NCI-H774 (cell line): ENCODE results near the gene SPINK13.
"Not testable (repeated sequence)": the region's sequence is repeated elsewhere in the genome, so short reads cannot be mapped to it uniquely, and the experiment has no call there.

Experiments
- DNase-seq: peaks from one replicate; lab custom pipeline; 2025; lab: John Stamatoyannopoulos, UW

SPINK13 gene, protein sequence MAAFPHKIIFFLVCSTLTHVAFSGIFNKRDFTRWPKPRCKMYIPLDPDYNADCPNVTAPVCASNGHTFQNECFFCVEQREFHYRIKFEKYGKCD

DNA sequence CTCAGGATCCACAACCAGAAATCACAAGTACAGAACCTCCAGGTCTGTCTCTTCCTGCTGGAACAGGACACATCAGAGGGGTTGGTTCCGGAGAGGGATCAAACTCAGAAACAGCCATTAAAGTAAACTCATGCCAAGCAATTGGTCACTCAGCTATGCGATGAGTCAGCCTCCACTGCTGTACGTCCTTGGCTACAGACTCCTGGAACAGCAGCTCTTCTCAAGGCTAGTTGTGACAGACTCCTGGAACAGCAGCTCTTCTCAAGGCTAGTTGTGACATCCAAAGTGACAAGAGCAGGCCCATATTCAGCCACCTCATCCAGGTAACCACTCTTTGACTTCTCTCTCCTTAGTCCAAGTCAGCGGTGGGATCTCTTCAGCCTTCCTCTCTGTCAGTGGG is at the start of gene SPINK13:
Gene SPINK13, plus strand, starts transcription at position 229 of the 400 bp plus-strand sequence. CDS start 1,279 bp downstream, outside the sequence.
- DNase-seq = no peak

DNA sequence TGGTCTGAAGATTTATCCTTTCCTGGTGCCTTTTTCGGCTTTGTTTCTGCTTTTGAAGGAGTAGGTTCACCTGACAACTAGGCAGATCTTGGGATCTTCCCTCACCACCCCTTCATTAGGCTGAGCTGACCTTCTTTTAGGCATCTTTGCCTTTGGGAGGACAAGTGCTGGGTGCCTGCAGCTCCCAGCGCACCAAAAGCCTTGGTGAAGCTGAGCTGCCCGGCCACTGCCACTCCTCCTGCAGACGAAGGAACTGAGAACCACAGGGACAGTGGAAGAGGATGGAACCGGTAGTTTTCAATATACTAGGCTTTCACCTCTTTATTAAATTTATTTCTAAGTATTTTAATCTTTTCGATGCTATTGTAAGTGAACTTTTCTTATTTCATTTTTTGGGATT is 47.1 kb upstream of the SPINK13 start:
- DNase-seq = no peak

DNA sequence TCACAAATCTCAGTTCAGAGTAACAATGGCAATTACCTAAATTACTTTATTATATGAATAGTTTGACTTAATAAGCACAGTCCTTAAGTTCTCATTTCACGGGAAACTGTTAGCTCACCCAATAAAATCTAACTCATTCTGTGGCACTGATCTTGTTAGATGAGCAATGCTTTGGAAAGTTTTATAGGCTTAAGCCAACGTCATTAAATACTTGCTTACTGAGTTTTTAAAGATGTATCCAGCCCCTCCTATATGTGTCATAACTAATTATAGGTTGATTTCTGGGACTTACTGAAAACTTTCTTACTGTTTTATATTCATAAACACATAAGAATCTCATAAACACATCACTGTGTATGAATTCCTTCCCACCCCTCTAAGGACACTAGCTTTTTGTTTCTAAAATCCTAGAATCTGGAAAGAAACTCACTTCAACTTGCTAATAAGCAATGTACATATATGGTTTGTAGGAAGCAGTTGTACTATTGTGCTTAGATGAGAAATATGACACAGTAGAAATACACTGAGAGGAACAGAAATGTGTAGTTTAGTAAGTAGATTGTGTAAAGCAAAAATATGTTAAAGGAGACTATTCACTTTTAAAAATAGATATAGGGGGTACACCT is 44.4 kb upstream of the SPINK13 start:
- no peak for DNase-seq

DNA sequence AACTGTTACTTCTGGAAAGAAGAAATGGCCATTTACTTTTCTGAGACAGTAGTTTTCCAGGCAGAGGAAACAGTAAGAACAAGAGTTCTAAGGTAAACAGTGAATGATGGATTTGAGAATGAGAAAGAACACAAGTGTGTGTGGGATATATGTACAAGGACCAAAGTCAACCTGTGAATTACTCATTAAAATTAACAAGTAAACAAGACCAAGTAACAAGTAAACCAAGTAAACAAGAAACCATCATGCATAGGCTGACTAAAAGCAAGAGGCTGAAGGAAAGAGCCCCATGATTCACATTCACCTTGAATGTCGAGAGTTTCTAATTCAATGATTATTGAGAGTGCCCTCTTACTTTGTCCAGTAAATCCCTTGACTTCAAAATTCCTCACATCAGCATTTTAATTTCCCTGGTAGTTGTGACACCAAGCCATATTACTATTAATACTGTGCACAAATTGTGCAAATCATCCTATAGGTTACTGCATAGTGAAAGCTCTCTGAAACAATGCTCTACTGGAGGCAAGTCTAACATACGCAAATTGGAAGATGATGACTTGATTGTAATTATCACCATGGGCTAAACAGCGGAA is 40.1 kb upstream of the SPINK13 start:
- DNase-seq = no peak

DNA sequence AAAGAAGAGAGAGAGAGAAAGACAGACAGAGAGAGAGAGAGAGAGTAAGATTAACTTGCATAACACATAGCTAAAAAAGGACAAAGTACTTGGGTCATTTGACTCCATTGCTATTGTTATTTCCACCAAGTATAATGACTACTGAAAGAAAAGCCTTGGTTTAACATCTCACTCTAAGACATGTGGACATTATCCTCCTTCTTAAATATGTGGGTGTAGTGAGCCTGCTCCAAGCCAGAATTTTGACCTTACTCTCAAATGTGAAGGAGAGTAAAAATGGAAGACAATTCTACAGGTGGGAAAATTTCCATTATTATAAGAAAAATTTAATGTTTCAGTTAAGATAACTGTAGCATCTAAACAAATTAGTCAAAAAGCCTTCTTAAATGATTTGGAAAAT is 38.8 kb upstream of the SPINK13 start:
- DNase-seq = no peak

DNA sequence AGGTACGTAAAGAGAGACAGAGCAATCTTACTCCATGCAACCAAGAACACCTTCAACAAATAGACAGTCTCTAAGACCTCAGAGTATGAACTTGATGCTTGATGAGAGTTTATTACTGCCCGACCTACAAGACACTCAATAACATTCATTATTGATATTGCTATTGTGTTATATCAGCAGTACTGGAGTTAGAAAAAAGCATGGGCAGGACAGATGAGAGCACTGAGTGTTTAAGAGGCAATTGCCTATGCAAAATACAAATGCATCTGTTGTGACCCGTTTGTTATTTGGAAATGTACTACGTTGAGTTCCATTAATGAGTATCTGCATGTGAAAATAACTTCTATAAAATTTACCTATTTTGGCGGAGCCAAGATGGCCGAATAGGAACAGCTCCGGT is 38.4 kb upstream of the SPINK13 start:
- DNase-seq = no peak

DNA sequence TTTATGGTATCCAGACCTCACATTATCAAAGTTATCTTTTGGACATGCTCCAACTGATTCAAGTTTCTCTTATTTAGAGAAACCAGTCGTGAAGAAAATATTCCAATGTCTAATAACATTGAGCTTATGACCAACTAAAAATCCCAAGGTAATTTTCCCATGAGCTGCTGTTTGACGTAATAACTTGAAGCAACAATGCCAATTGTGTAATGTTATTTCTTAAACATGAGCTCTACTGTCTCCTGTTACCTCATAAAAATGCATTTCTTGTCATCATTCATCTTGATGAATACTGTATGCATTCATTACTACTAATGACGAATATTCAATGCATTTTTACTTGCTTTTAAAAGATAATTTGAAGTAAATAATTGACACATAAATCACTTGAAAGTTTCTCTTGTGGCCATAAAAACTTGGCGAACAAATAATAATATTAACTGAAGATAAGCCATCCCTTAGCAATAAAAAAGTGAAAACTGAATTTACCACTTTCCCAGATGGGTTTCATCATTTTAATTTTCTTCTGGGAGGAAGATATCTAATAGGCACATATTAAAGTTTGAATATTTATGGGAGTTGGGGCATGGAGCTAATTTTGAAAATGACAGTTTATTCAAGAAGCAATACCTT is 30.7 kb upstream of the SPINK13 start:
- DNase-seq = no peak

DNA sequence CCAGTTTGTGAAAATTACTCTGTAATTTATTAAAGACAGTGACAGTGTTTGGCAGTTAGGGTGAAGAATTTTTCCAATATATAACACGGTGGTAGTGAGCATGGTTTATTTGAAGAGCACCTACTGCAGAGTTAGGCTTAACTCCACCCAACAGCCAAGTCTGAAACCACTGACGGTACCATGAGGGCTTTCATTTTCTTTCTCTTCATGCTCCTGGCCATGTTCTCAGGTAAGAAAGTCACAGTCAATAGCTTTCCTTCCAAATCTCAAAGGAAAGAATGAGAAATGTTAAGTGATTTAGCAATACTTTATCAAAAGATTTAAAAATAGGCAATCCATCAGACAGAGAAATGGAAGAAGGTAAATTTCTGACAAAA is 30.2 kb upstream of the SPINK13 start, which contains the start of gene MARCOL:
Gene MARCOL, plus strand, starts transcription at position 108 of the 377 bp plus-strand sequence. Its CDS starts 73 bp downstream, at position 181.
- DNase-seq = no peak

DNA sequence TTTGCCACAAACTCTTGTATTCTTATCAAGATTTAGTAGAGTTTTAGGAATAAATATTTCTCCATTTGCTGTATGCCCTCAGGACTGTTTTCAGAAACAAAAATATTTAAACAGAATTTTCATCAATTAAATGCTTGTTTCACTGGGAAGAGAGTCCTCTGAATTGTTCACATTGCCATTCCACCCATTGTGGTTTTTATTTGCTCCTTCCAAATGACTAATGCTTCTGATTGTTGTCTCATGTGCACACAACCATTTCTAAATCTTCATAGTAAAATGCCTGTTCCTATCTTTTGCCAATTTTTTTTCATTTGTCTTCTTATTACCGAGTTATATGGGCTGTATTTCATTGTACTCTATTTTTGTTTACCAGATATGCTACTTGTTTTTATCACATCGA is 19.7 kb upstream of the SPINK13 start:
- peak; percentile 20 for DNase-seq

DNA sequence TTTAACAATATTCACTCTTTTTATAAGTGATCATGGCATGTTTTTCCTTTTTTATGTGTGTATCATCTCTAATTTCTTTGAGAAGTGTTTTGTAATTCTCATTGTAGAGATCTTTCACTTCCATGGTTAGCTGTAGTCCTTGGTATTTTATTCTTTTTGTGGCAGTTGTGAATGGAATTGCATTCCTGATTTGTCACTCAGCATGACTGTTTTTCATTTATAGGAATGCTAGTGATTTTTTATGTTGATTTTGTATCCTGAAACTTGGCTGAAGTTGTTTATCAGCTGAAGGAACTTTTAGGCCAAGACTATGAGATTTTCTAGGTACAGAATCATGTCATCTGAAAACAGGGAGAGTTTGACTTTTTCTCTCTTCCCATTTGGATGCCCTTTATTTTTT is 13.1 kb upstream of the SPINK13 start:
- no peak for DNase-seq

DNA sequence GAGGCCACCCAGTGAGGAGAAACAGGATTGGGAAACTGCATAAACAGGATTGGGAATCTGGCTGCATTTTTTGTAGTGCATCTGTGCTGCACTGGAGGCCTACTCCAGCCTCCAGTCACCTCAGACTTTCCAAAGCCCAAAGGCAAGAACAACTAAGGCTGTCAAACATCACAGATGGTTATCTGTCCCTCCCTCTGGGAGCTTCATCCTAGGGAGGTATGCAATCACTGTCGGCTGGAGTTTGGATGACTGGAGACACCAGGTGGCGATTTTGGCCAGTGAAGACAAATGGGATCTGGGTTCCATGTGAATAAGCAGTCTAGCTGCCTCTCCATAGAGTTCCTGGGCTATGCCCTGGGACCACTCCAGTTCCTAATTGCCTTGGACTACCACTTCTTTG is 9.3 kb upstream of the SPINK13 start:
- DNase-seq = no peak

DNA sequence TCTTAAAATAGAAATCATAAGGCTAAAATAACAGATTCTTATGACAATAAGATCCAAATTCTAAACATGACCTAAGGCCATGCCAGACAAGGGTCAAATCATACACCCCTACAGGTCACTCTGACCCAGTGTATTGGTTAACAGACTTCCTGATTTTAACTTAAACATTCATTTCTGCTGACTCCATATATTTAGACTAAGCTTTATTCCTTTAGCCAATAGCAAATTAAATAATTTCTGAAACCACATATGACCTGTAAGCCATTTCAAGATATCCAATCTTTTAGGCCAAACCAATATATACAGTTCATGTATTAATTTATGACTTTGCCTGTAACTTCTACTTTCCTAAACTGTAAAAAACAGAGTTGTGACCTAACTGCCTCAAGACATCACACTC is 7.4 kb upstream of the SPINK13 start:
- DNase-seq = no peak

DNA sequence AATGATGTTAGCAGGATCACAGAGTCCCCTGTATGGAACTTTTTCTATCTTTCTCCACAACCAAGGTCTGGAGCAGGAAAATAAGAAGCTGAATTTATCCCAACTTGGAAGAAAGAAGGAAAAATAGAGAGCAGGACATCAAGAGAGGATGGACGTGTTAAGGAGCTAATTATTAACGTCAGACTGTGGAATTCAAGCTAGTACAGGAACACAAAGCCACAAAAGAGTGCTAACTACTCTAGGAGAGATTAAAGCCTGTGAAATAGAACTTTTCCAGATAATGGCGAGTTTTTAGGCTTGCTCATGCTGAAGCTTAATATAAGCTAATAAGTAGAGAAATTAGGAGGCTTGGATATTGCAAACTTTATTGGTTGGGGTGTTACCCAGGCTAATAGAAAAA is 632 bp upstream of the SPINK13 start:
- no peak for DNase-seq

DNA sequence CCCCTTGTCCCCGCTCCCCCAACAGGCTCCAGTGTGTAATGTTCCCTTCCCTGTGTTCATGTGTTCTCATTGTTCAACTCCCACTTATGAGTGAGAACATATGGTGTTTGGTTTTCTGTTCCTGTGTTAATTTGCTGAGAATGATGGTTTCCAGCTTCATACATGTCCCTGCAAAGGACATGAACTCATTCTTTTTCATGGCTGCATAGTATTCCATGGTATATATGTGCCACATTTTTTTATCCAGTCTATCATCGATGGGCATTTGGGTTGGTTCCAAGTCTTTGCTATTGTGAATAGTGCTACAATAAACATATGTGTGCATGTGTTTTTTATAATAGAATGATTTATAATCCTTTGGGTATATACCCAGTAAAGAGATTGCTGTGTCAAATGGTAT is 6.5 kb downstream of the SPINK13 start:
- not testable (repeated sequence) for DNase-seq

DNA sequence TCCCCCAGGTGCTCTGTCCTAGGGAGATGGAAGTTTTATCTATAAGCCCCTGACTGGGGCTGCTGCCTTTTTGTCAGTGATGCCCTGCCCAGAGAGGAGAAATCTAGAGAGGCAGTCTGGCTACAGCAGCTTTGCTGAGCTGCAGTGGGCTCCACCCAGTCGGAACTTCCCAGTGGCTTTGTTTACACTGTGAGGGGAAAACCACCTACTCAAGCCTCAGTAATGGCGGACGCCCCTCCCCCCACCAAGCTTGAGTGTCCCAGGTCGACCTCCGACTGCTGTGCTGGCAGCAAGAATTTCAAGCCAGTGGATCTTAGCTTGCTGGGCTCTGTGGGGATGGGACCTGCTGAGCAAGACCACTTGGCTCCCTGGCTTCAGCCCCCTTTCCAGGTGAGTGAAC is 12.3 kb downstream of the SPINK13 start:
- not testable (repeated sequence) for DNase-seq

DNA sequence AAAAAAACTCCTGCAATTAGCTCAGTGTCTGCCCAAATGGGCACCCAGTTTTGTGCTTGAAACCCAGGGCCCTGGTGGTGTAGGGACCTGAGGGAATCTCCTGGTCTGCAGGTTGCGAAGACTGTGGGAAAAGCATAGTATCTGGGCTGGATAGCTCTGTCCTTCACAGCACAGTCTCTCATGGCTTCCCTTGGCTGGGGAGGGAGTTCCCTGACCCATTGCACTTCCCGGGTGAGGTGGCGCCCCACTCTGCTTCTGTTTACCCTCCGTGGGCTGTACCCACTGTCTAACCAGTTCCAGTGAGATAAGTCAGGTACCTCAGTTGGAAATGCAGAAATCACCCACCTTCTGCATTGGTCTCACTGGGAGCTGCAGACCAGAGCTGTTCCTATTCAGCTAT is 12.7 kb downstream of the SPINK13 start:
- not testable (repeated sequence) for DNase-seq

DNA sequence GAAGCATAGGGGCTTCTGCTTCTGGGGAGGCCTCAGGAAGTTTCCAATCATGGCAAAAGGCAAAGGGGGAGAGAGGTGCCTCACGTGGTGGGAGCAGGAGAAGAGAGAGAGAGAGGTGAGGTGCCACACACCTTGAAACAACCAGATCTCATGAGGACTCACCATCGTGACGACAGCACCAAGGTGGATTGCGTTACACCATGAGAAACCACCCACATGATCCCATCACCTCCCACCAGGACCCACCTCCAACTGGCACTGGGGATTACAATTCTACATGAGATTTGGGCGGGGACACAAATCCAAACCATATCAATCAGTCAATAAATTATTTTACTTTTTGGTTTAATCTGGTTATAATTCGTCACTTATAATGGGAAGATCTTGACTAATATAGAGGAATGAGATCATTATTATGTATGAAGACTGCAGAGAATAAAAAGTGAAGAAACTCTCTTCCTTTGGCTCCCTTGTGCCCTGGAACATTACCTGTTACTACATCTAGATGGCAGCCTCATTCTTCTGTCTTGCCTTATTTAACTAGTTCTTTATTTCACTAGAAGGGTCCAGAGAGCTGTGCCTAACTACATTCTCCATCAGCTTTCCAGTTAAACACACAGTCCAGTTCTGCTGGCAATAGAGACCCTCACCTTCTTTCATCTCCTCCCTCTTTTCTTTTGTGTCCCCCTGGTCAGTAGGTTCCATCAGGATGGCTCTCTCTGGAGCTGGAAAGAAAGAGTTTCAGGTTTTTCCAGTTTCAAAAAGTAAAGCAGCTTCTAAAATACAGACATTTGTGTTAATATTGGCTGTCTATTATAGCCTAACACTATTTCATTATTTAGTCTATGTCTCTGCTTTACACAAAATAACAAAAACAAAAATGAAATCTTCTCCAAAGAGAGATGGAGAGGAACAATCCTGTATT is 21.9 kb downstream of the SPINK13 start:
- DNase-seq = peak; percentile 14

DNA sequence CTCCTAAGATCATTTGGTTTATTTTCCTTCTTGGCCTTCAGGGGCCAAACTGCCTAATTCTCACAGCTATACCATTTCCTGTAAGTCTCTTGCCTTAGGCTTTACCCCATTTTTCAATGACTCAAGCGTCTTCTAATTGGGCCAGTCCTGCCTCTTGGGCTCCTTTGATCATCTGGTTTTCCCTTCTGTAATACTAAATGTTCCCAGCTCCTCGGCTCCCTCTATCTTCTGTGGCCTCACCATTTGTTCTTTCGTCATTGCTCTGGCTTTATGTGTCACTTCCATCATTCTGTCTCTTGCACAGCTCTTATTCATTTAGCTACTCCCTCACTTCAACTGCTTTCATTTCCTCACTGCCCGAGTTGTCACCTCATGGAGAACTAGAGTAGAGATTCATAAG is 29.1 kb downstream of the SPINK13 start:
- DNase-seq = no peak

DNA sequence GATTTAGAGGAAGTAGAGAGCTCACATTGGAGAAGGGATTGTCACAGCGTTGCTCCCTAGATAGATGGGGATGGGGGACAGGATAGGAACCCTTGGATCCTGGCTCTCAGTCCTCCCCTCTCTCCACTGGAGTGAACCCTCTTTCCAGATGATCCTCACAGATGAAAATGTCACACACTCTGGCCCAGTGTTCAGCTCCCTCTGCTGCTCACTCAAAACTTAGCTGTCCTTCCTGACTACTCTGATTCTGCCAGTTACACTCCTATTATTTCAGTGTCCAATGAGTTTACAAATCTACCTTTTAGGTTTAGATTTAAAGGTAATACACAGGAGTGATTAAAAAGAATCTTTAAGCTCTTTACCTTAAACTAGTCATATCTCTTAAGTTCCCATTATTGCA is 37.9 kb downstream of the SPINK13 start:
- DNase-seq = no peak

DNA sequence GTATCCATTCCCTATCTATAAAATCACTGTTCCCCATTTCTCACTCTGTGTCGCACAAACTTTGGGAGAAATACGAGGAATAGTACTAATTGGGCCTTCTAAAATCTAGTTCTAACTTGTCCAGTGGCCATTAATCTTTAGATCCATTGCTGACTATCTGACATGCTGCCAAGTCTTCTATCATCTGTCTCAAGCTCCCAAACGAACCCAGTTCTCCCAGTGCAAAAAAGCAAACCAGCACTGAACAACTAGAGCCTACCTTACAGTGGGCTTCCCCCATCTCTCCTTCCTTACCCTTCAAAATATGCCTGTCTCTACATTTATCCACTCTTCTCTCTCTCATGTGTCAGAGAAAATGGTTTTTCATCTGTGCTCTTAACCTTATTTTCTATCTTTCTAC is 40.4 kb downstream of the SPINK13 start:
- DNase-seq = no peak

DNA sequence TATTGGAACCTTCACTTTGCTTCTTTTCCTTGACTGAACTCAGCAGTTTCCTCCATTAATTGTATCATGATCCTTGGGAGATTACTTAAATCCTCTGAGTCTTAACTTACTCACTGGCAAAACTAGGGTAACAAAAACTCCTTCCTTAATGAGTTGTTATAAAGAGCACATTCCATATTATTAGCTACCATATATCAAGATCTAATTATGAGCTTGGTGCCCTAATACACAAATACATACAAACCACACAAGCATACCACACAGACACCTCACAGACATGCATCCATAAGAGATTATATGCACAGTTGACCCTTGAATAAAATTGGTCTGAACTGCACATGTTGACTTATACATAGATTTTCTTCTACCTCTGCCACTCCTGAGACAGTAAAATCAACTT is 41.2 kb downstream of the SPINK13 start:
- DNase-seq = no peak

DNA sequence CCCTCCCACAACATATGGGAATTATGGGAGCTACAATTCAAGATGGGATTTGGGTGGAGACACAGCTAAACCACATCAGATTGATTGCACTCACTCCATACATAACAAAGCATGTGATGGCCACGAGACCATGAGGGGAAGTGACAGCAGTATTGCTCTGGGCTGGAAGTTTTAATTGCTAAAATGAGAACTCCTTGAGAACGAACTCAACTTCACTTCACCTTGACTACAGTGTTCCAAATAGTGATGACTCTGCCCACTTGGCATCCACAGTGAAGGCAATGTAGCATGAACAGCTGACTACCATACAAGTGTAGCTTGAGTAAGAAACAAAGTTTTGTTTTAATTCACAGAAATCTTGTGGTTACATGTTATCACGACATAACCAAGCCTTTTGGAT is 42.9 kb downstream of the SPINK13 start:
- DNase-seq = no peak
